HT1080 (cell line): ENCODE results near the gene PFDN6. TPM values are rescaled to one million over a fixed set of nuclear protein-coding genes. Genes with fewer than 3 reads are reported as not detected.
"Not testable (repeated sequence)": the region's sequence is repeated elsewhere in the genome, so short reads cannot be mapped to it uniquely, and the experiment has no call there.

Source experiments
- DNase-seq: peaks from one replicate; pipeline ENCODE4 v3.0.0-alpha.2; 2015; ENCODE audit warnings: low read depth
- total RNA-seq: library from RNA; depleted of rRNA; stranded (reverse); fragments of >200 nt; shearing (Covaris generic); gene quantifications from 2 replicates; pipeline ENCODE4 v1.2.3, GENCODE V29; 2014

PFDN6 gene
- total RNA-seq, 1 experiment from 2014 or later, result 194 TPM

- no peak for DNase-seq
These were observed 16.1 kb upstream of the PFDN6 start for GRCh38 chr6:33273129-33273923.

GRCh38 chr6:33273924-33274902 is 15.2 kb upstream of the PFDN6 start:
- DNase-seq, result peak; percentile 19

GRCh38 chr6:33275795-33276580 is 13.4 kb upstream of the PFDN6 start:
- DNase-seq, result not testable (repeated sequence)

DNA sequence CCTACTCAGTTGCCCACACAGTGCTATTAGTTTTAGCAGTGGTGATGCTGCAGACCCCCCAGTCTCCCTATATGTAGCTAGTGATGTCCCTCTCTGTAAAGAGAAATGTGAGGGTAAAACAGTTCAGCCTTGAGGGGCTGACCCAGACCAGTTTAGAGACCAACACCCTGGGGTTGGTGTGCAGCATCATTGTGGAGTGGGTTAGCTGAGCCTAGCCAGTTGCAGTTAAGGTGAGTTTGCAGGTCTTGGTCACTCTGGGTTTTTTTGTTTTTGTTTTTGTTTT is 12.9 kb upstream of the PFDN6 start:
- DNase-seq, result no peak

DNA sequence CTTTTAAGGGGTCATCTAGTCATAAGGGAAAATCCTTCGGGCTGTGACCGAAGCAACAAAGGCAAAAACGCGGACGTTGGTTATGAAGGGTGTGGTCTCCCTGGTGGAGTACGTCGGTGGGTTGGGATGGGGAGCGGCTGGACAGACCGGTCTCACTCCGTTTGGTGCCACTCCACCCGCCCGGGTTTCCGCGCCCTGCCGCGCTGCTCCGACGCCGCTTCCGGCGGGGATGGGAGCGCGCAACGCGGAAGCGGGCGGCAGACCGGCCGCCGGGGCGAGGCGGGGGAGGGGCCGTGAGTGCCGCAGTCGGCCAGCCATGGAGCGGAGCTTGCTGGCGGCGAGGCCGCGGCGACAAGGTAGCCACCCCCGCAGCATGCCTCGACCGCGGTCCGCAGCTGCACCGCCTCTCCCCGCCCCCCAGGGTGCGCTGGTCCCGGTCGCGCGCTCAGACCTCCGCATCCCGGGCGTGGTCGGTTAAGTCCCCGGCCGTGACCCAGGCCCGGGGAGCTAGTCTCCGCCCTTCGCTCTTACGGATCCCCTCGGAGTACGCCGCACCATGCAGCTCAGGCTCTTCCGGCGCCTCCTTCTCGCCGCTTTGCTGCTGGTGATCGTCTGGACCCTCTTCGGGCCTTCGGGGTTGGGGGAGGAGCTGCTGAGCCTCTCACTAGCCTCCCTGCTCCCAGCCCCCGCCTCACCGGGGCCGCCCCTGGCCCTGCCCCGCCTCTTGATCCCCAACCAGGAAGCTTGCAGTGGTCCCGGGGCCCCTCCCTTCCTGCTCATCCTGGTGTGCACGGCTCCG is 12.3 kb upstream of the PFDN6 start, which contains the start of gene B3GALT4:
B3GALT4 (plus strand) TSS at position 260 of the 799 bp plus-strand sequence; CDS start at position 557, 297 bp downstream.
- DNase-seq, result peak; percentile 91

DNA sequence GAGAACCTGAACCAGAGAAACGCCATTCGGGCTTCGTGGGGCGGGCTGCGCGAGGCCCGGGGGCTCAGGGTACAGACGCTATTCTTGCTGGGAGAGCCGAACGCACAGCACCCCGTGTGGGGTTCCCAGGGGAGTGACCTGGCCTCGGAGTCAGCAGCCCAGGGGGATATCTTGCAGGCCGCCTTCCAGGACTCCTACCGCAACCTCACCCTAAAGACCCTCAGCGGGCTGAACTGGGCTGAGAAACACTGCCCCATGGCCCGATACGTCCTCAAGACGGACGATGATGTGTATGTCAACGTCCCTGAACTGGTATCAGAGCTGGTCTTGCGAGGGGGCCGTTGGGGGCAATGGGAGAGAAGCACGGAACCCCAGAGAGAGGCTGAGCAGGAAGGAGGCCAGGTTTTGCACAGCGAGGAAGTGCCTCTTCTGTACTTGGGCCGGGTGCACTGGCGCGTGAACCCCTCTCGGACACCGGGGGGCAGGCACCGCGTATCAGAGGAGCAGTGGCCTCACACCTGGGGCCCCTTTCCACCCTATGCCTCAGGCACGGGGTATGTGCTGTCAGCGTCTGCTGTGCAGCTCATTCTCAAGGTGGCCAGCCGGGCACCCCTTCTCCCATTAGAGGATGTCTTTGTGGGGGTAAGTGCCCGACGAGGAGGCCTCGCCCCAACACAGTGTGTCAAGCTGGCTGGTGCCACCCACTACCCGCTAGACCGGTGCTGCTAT is 11.6 kb upstream of the PFDN6 start:
- peak; percentile 49 for DNase-seq

DNA sequence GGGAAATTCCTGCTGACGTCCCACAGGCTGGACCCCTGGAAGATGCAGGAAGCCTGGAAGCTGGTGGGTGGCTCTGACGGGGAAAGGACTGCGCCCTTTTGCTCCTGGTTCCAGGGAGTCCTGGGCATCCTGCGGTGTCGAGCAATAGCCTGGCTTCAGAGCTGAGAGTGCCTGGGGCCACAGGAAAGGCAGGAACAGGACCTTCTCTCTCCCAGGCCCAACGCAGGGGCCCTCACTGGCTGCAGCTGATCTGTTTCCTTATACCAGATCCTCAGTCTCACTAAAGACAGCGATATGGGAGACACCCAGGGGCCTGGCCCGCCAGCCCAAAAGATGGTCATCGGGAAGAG is 11.0 kb upstream of the PFDN6 start:
- DNase-seq, result no peak

- DNase-seq, result no peak
These were observed 10.6 kb upstream of the PFDN6 start for GRCh38 chr6:33278810-33279209.

- DNase-seq, result no peak
These were observed 10.1 kb upstream of the PFDN6 start for GRCh38 chr6:33279257-33279695.

- DNase-seq, result peak; percentile 81
These were observed 9.4 kb upstream of the PFDN6 start for GRCh38 chr6:33279971-33280511.

DNA sequence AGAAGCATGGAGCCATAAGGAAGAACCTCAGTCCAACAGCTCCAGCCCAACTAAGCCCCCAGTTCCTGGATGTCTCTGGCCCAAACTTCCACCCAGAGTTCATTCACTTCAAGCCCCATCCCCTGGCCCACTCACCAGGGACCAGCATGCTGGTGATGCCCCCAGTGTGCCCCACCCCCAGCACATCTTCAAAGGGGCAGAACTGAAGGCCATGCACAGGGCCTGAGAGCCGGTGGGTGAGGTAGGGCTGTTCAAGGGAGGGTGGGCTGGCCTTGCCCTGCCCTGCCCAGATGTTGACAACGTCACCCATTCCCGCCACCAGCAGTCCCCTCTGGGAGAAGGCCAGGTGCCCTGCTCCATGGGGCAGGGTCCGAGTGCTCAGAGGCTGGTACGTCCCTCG is 8.9 kb upstream of the PFDN6 start:
- no peak for DNase-seq

GRCh38 chr6:33285214-33285613 is 4.2 kb upstream of the PFDN6 start:
- DNase-seq, result not testable (repeated sequence)

GRCh38 chr6:33286946-33287914 is 2.2 kb upstream of the PFDN6 start:
- DNase-seq, result no peak

DNA sequence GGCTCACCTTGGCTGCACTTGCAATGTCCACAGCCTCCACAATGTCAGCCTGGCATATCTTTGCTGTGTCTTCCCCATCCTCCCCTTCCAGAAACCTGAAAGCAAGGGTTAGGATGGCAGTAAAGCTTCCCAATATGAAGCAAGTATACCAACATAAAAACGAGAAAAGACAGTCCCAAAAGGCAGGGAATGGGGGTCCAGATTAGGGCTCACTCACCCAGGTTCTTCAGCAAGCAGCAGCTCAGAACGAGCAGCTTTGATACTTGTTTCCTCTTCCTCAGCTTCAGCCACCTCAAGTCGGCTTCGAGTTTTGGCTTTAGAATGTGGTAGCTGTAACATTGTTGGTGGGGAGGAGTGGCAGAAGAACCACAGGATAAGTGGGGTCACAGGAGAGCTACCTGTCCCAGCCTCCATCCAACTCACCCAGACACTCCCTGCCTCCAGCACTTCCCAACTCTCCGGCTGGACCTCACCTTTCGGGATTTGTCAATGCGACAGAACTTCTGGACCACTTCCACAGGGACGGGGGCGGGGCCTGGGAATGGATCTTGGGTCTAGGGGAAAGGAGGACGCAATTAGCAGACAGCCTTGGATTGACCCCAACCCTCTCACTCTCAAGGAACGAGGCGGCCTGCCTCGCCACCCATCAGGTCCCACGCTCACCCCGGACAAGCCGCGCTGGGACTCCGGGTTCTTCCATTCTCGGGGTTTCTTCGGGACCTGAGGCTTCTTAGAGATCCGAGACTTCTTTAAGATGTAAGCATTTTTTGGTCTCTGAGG is 1.1 kb upstream of the PFDN6 start:
- DNase-seq, result no peak

- no peak for DNase-seq
These were observed 449 bp downstream of the PFDN6 start for GRCh38 chr6:33289784-33290315.

DNA sequence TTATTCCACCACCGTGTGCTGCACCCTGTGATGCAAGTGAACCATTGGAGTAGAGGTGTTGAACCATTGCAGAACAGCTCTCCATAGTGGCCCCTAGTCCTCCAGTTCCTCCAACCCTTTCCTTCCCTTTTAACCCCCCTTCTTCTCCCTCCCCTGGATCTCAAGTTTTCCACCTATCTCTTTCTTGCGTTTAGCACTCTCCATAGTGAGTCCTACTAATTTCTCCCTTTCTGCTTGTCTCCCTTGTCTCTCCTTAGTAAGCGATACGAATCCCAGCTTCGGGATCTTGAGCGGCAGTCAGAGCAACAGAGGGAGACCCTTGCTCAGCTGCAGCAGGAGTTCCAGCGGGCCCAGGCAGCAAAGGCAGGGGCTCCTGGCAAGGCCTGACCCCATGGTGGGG is 1.1 kb downstream of the PFDN6 start:
- DNase-seq, result no peak

GRCh38 chr6:33292996-33293682 is 3.7 kb downstream of the PFDN6 start:
- no peak for DNase-seq
